GM10266 (cell line): ENCODE measurements around the gene ZNF436.

Source experiments
- DNase-seq: peaks from one replicate; pipeline ENCODE4 v3.0.0; 2012; ENCODE audit errors: extremely low spot score
- TF ChIP-seq, protein P1 (sequence below): IDR thresholded peaks from 2 replicates; pipeline ENCODE4 v1.5.1; 2012; ENCODE audit warnings: mild to moderate bottlenecking, low read depth; ENCODE audit not compliant: control insufficient read depth, insufficient read depth; ENCODE audit errors: missing control alignments

ZNF436 gene

GRCh38 chr1:23403735-23404486, 34.3 kb upstream of the ZNF436 start:
- TF ChIP-seq, protein P1, sequence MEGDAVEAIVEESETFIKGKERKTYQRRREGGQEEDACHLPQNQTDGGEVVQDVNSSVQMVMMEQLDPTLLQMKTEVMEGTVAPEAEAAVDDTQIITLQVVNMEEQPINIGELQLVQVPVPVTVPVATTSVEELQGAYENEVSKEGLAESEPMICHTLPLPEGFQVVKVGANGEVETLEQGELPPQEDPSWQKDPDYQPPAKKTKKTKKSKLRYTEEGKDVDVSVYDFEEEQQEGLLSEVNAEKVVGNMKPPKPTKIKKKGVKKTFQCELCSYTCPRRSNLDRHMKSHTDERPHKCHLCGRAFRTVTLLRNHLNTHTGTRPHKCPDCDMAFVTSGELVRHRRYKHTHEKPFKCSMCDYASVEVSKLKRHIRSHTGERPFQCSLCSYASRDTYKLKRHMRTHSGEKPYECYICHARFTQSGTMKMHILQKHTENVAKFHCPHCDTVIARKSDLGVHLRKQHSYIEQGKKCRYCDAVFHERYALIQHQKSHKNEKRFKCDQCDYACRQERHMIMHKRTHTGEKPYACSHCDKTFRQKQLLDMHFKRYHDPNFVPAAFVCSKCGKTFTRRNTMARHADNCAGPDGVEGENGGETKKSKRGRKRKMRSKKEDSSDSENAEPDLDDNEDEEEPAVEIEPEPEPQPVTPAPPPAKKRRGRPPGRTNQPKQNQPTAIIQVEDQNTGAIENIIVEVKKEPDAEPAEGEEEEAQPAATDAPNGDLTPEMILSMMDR: peak; percentile 99
- peak; percentile 81 for DNase-seq

- TF ChIP-seq, protein P1: no peak
- no peak for DNase-seq
Measured at GRCh38 chr1:23403355-23403734, 33.7 kb upstream of the ZNF436 start.

DNA sequence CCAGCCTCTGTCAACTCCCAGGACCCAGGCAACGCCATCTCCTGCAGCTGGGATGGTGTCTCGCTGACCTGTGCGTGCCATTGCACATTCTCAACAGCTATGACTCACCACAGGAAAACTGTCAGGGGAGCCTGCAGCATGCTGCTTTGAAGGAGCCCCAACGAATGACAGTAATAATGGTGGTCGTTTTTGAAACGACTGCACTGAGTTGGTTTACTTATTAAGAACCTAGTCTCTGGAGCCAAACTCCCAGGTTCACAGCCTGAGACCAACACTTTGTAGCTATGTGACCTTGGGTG, 33.4 kb upstream of the ZNF436 start:
- DNase-seq: no peak
- TF ChIP-seq, protein P1: no peak

DNA sequence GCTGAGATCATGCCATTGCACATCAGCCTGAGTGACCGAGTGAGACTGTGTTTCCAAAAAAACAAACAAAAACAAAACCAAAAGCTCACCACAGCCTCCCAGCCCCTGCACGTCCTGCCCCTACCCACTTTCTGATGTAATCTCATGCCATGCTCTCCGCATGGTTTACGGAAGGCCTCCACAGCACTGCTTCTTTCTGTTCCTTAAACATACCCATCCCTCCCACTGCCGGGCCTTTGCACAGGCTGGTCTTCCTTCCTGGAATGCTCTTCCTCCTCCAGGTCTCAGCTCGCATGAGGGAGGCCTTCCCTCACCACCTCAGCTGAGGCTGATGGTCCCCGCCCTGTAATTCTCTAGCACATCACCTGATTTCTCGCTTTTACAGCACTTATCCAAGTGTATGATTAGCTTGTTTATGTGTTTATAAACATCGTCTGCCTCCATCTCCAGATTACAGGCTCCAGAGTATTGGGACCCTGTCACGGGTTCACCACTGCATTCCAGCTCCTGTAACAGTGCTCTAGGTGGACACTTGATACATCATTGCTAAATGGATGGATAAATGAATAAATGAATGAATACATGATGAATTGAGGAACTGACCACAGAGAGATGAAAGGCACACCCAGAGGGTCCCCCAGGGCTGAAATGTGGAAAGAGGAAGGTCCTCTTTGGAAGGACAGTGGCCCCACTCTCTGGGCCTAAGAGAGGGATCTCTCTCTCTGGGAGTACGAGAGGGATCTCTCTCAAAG, 32.8 kb upstream of the ZNF436 start:
- no peak for DNase-seq
- TF ChIP-seq, protein P1: no peak

DNA sequence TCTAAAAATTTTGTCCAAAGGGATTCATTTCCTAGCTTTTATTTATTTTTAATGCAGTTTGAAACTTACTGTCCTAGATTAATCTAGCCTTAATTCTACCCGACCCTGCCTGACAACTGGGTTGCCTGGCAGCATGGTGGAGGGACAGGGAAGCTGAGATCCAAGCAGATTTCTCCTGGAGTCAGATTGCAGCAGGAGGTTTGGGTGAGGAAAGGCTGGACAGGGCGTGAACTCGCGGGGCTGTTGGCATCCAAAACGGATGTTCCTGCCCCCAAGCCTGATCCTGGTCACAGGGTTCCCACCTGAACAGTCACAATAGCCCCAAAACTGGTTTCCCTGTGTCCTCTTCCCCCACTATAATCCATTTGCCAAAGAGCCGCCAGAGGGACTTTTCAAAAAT, 31.7 kb upstream of the ZNF436 start:
- TF ChIP-seq, protein P1: no peak
- no peak for DNase-seq

- DNase-seq: no peak
- TF ChIP-seq, protein P1: no peak
Measured at GRCh38 chr1:23400324-23401114, 30.9 kb upstream of the ZNF436 start.
